Muscle of leg (tissue), 11 donors: ENCODE data around the gene RUNX1. TPM values are rescaled to one million over a fixed set of nuclear protein-coding genes. Genes with fewer than 3 reads are reported as not detected.

Source experiments
- DNase-seq: peaks from one replicate; pipeline ENCODE4 v3.0.0; 2013
- H3K27ac ChIP-seq: one replicate; pipeline ENCODE4 v1.5.1; 2013; ENCODE audit warnings: mild to moderate bottlenecking, low read length, control low read depth
- H3K27me3 ChIP-seq: one replicate; pipeline ENCODE4 v1.6.1; 2013; ENCODE audit warnings: low read length; ENCODE audit not compliant: control insufficient read depth, insufficient read depth
- H3K36me3 ChIP-seq: one replicate; pipeline ENCODE4 v1.6.1; 2013; ENCODE audit warnings: low read length; ENCODE audit not compliant: control insufficient read depth, insufficient read depth
- H3K4me1 ChIP-seq: one replicate; pipeline ENCODE4 v1.6.1; 2013; ENCODE audit warnings: low read length; ENCODE audit not compliant: control insufficient read depth, insufficient read depth
- H3K4me3 ChIP-seq: one replicate; pipeline ENCODE4 v1.5.1; 2013; ENCODE audit warnings: low read length, control low read depth
- H3K9me3 ChIP-seq: replicated peaks from 2 replicates; pipeline ENCODE4 v1.6.1; 2013; ENCODE audit warnings: low read depth, low read length; ENCODE audit not compliant: control insufficient read depth
- WGBS: methylation state at CpG from one replicate; pipeline ENCODE4 v1.1.5; 2013; ENCODE audit warnings: missing lambda C conversion rate; ENCODE audit not compliant: insufficient coverage; 5-methylcytosine and 5-hydroxymethylcytosine counted together
- polyA plus RNA-seq, 8 donors: library from polyadenylated mRNA; unstranded; fragments of 120-200 nt; gene quantifications; one replicate each; pipeline versions ENCODE4 v1.2.1 to v1.2.3, GENCODE V29; 2013; ENCODE audit warnings: inconsistent platforms in 1 of 8, low replicate concordance in 1 of 8; ENCODE audit not compliant: insufficient read length in 8 of 8, insufficient read depth in 1 of 8
- total RNA-seq: library from RNA; stranded (reverse); fragments of 120-200 nt; gene quantifications from one replicate; pipeline ENCODE4 v1.2.4, GENCODE V29; 2013

The RUNX1 gene
- total and polyA plus RNA-seq, 9 donors: 3.6 to 8.8 (median 5.0) TPM

GRCh38 chr21:35039595-35040289 lies 9.4 kb downstream of the RUNX1 start:
- WGBS: 17% methylated on average over 1 of the region's 3 CpGs
- H3K4me3 ChIP-seq: no peak overlapping the region
- H3K27ac ChIP-seq: no peak overlapping the region
- DNase-seq: no peak
- H3K36me3 ChIP-seq: no peaks in the 10 kb centered on the region
- H3K4me1 ChIP-seq: peaks cover 4% of the 10 kb centered on the region
- no peaks in the 10 kb centered on the region for H3K9me3 ChIP-seq
- peaks cover 6% of the 10 kb centered on the region for H3K27me3 ChIP-seq

DNA sequence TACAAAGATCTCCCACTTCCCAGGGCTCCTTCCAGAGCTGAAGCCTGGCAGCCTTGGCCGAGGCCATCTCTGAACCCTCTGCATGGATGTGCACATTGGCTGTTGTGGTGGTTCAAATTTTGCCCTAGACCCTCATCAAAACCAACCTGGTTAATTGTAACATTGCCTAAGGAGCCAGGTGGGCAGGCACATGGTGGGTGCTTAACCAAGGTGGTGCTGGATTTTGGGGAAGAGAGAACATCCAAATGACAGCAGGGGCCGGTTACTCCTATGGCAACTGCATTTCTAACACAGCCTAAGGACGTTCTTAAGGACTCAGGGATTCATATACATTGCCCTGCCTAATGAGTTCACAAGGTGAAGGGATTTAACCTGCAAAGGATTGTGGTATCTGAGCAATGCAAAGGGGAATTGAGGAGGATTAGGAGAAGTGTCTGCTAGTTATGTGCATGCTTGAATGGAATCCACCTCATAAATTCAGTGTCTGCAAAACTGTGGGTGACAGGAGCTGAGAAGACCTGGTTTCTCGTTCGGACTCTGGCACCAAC lies 10.3 kb downstream of the RUNX1 start:
- Histone ChIP-seq H3K4me3 (no peak overlapping the region), H3K27ac (no peak overlapping the region), H3K36me3 (no peaks in the 10 kb centered on the region), H3K9me3 (no peaks in the 10 kb centered on the region), H3K4me1 (peaks cover 4% of the 10 kb centered on the region), H3K27me3 (peaks cover 5% of the 10 kb centered on the region)
- WGBS: no CpG with 5 or more reads among the region's 5 CpGs
- no peak for DNase-seq

GRCh38 chr21:35037384-35037765 lies 11.7 kb downstream of the RUNX1 start:
- H3K9me3 ChIP-seq: no peaks in the 10 kb centered on the region
- H3K27ac ChIP-seq: no peak overlapping the region
- H3K4me1 ChIP-seq: peaks cover 2% of the 10 kb centered on the region
- DNase-seq: no peak
- 89% methylated on average over 7 of the region's 7 CpGs for WGBS
- H3K36me3 ChIP-seq: no peaks in the 10 kb centered on the region
- H3K27me3 ChIP-seq: peaks cover 2% of the 10 kb centered on the region
- H3K4me3 ChIP-seq: no peak overlapping the region

GRCh38 chr21:35036465-35037383 lies 12.4 kb downstream of the RUNX1 start:
- no peaks in the 10 kb centered on the region for H3K9me3 ChIP-seq
- peaks cover 2% of the 10 kb centered on the region for H3K27me3 ChIP-seq
- H3K4me3 ChIP-seq: no peak overlapping the region
- no peak for DNase-seq
- 72% methylated on average over 8 of the region's 11 CpGs for WGBS
- no peak overlapping the region for H3K27ac ChIP-seq
- no peaks in the 10 kb centered on the region for H3K36me3 ChIP-seq
- H3K4me1 ChIP-seq: no peaks in the 10 kb centered on the region

DNA sequence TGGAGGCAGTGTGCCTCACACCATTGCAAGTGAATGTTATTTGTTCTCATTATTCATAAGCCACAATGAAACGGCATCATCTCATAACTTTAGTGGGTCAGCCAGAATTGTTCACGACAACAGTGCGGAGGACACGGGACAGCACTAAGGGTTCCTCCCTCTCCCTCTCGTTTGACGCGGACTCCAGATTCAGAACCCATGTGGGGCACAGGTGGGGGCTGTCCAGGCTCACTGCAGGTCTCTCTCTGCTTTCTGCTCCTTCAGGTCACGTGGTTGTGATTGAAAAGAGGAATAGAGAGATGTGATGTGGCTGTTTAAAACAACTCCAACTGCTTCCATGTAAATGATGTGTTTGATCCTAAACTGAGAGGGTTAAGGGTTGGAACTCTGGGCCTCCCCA lies 13.5 kb downstream of the RUNX1 start:
- peaks cover 2% of the 10 kb centered on the region for H3K27me3 ChIP-seq
- no peak overlapping the region for H3K27ac ChIP-seq
- H3K4me1 ChIP-seq: no peaks in the 10 kb centered on the region
- no peaks in the 10 kb centered on the region for H3K36me3 ChIP-seq
- WGBS: 67% methylated on average over 3 of the region's 8 CpGs
- H3K4me3 ChIP-seq: no peak overlapping the region
- DNase-seq: no peak
- H3K9me3 ChIP-seq: no peaks in the 10 kb centered on the region

DNA sequence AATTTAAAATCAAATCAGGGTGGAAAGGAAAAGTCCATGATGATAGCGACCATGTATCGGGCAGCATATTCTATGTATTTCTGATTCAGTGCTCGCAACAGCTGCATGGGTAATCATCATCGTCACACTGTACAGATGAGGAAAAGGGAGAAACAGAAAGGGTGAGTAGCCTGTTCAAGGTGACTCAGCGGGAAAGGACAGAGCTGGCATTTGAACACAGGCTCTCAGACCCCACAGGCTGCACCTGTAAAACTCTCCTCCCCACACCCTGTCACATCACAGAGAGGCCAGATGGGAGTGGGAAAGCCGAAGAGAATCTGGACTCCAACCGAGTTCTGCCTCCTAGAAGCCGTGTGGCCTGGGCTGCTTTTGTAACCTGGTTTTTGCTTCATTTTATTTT lies 14.0 kb downstream of the RUNX1 start:
- WGBS: 75% methylated on average over 2 of the region's 8 CpGs
- Histone ChIP-seq H3K4me1 (no peaks in the 10 kb centered on the region), H3K27ac (no peak overlapping the region), H3K9me3 (no peaks in the 10 kb centered on the region), H3K4me3 (no peak overlapping the region), H3K36me3 (no peaks in the 10 kb centered on the region), H3K27me3 (peaks cover 2% of the 10 kb centered on the region)
- no peak for DNase-seq

- no peak overlapping the region for H3K4me3 ChIP-seq
- no peak for DNase-seq
- no peaks in the 10 kb centered on the region for H3K4me1 ChIP-seq
- no peaks in the 10 kb centered on the region for H3K9me3 ChIP-seq
- peaks cover 2% of the 10 kb centered on the region for H3K27me3 ChIP-seq
- WGBS: 89% methylated on average over 7 of the region's 9 CpGs
- no peak overlapping the region for H3K27ac ChIP-seq
- no peaks in the 10 kb centered on the region for H3K36me3 ChIP-seq
Observed at GRCh38 chr21:35034203-35034926, 14.7 kb downstream of the RUNX1 start.

DNA sequence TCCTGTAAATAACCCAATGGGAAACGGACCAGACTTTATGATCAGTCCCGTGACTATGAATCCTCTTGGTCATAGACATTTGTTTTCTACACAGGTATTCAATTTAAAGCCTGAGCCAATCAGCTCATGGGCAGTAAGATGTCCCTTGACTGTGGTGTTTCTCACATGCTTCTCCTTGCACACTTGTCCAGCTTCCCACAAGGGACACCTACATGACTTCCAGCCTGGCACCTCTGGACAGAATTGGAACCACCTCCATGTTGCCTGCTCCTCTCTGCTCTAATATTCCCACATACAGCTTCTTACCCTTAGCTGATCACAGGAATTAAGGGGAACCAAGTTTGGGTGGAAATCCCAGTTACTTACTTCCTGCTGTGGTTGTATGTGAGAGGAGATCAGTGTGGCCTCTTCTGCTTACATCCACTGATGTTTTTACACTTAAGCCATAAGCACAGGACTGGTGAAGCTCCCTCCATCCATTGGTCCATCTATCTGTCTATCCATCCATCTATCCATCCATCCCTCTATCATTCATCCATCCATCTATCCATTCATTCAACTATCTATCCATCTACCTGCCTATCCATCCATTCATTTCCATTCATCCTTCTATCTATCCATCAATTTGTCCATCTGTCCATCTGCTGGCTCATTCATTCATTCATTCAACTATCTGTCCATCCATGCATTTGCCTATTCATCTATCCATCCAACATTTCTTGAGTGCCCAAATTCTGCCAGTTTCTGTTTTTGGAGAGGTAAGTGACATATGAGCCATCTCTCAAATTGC lies 16.4 kb downstream of the RUNX1 start:
- WGBS: 87% methylated on average over 2 of the region's 2 CpGs
- Histone ChIP-seq H3K27ac (no peak overlapping the region), H3K27me3 (peaks cover 2% of the 10 kb centered on the region), H3K4me3 (no peak overlapping the region), H3K4me1 (no peaks in the 10 kb centered on the region), H3K9me3 (no peaks in the 10 kb centered on the region), H3K36me3 (no peaks in the 10 kb centered on the region)
- DNase-seq: no peak

- Histone ChIP-seq H3K9me3 (no peaks in the 10 kb centered on the region), H3K4me1 (peaks cover 6% of the 10 kb centered on the region), H3K4me3 (no peak overlapping the region), H3K27me3 (peaks cover 13% of the 10 kb centered on the region), H3K27ac (no peak overlapping the region), H3K36me3 (no peaks in the 10 kb centered on the region)
- DNase-seq: no peak
- WGBS: 100% methylated on average over 1 of the region's 4 CpGs
Observed at GRCh38 chr21:35028451-35028978, 20.6 kb downstream of the RUNX1 start.
